GM19468 (cell line): ENCODE data around the gene HMCN2.
"Not testable (repeated sequence)": the region's sequence is repeated elsewhere in the genome, so short reads cannot be mapped to it uniquely, and the experiment has no call there.

Experiments
- ATAC-seq: cut with Tn5 transposase; IDR thresholded peaks from one replicate; pipeline ENCODE4 v1.9.1; 2021; ENCODE audit warnings: mild to moderate bottlenecking, moderate library complexity, moderate number of reproducible peaks; ENCODE audit not compliant: unreplicated experiment; ENCODE audit errors: extremely low read depth

HMCN2 gene

DNA sequence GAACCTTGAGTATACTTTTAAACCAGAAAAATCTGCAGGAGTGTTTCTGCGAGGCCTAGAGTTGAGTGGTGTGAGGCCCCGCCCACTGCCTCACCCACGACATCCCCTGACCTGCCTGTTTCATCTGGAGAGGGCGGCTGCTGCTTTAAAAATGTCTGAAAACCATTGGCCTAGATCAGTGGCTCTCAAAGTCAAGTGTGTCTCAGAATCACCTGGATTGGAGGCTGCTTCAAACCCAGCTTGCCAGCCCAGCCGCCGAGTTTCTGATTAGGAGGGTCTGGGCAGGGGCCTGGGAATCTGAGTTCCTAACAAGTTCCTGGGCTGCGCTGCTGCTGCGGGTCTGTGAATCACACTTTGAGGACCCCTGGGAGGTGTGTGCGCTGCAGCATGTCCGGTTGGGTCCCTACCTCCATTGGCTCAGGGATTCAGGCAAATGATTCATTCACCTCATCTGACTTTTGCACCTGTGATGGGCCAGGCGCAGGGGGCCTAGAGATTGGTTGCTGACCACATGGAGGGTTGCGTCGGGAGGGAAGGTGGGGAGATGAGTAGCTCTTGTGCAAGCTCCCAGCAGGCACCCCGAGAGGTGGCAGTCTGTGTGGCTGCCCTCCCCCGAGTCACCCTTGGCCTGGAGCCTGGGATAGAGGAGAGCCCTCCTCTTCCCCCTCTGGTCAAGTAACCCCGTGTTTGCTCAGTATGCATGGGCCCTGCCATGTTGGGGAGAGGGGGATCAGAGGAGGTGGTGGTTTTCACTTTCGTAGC lies 27.6 kb upstream of the HMCN2 start:
- ATAC-seq = no peak

DNA sequence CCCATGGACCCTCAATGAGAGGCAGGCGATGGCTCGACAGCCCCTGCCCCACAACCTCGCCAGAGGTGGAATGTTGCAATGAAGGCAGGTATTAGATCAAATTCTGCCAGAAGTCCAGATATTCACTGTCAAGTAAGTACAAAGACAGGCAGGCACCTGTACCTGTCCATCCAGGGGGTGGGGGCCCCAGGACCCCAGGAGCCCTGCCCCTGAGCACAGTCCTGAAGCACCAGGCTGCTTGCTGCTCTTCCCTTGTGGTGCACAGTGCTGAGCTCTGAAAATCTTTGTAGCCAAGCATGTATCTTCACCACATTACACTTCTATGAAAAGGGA lies 26.2 kb upstream of the HMCN2 start:
- no peak for ATAC-seq

DNA sequence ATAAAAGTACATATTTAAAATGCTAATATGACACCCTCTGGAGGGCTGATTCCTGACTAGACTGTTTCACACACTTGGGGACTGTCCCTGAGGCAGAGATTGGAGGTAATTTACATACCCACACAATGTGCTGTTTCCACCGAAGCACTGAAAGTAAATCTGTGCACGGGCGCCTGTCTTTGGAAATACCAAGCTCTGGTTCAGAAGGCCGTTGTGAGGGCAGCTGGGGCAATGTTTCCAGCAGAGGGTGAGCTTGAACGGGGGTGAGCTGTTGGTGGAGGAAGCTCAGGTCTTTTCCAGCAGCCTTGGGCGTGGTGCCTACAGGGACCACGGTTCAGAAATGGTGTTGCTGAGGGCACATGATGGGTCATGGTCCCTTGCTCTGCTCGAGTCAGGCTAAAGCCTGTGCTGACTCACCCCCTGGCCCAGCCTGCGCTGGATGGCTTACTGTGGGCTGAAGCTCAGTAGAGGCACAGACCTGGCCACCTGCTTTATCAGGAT lies 25.8 kb upstream of the HMCN2 start:
- no peak for ATAC-seq

- ATAC-seq = no peak
These were observed 25.0 kb upstream of the HMCN2 start for GRCh38 chr9:130240410-130241197.

- ATAC-seq = no peak
These were observed 24.4 kb upstream of the HMCN2 start for GRCh38 chr9:130241198-130241535.

GRCh38 chr9:130242270-130243014 lies 23.1 kb upstream of the HMCN2 start:
- ATAC-seq = no peak

DNA sequence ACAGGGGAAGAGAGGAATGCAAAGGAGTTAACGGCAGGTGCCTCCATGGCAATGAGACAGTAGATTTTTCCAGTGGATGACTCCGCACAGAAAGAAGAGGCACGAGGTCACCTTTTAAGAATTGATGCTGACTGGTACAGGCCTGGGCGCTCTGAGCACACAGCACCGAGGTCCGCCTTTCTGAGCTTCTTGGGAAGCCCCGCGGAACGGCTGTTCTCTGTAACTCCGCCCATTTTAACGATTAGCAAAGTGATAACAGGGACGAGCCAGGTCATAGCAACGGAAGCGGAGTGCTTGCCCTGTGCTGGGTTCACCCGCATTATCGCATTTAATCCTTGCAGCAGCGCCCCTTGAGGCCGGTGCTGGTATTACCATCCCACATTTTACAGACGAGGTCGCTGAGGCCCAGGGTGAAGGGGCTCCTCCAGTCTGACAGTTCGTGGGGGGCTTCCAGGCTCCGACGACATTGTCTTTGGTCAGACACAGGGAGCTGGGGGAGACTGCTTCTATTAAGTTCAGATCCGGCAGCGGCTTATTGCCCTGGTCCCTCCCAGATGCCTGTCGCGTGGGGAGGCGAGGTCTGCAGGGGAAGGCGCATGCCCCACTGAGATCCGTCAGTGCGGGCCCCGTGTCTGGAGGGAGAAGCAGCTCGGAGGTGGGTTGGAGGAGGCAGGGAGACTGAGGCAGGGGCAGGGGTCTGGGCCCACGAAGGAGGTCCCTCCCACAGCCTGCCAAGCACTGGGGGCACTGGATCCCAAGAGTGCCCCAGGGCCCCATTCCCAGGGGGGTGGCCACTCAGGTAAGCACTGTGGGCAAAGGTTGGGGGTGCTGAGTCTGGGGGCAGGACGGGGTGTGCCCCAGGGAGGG lies 22.3 kb upstream of the HMCN2 start:
- ATAC-seq = no peak

DNA sequence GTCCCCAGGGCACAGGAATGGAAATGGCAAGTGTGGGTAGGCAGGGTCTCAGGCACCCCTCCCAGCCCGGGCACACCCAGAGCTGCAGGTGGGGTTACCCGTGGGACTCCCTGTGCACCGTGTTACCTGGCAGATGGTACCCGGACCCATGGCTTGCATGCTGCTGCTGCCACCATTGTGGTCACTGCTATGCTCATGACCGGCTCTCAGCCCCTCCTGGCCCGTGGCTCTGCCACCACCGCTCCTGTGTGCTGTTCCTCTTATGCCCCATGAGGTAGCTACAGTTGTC lies 21.7 kb upstream of the HMCN2 start:
- no peak for ATAC-seq

DNA sequence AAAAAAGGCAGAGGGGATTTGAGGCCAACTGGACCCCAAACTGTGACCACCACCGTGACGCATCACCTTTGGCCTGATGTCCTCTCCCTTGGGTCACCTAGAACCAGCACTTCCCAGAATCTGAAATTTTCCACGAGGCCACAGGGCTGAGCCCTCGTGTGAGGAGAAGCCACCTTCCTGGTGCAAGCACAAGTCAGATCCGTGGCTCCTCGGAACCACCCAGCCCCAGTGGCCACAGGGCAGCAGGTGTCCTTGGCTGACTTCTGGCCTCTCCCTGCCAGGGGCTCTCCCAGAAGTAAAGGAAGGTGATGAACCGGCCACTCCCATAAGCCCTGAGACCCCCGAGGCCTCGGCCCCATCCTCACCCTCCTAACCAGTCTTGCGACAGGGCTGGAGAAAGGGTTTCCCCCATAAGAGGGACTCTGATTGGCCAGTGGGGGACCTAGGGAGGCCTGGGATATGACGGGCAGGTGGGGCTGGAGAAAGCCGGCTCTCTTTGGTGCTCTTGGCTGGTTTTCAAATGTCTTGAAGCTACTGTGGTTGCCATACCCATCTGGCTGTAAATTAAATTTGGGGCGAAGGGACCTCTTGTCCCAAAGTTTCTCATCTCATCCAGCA lies 20.9 kb upstream of the HMCN2 start:
- ATAC-seq = no peak

DNA sequence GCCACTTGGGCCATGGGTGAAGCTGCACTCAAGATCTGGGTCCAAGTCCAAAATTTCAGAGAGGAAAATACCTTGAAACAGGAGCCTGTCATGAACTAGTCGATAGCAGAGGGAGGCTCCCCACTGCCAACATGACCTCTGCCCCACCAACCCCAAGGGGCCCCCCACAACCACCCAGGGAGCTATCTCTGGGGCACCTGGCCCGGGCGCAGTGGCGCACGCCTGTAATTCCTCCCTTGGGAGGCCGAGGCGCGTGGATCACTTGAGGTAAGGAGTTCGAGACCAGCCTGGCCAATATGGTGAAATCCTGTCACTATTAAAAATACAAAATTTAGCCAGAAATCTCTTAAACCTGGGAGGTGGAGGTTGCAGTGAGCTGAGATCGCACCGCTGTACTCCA lies 20.1 kb upstream of the HMCN2 start:
- ATAC-seq = no peak

DNA sequence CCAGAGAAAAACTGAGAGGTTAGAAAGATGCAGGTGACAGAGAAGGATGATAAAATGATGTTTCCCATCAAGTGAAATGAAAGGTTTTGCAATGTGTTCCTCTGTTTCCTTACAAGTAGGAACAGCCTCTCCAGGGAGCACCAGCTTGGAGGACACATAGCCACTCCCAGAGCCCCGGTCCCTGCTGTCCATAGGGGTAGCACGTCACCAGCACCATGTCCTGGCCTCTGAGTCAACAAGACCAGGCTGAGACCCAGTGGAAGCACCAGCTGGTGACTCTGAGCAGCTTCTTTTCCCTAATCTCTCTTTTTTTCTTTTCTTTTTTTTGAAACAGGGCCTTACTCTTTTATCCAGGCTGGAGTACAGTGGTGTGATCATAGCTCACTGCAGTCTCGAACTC lies 19.4 kb upstream of the HMCN2 start:
- ATAC-seq = no peak

- ATAC-seq = no peak
These were observed 10.6 kb upstream of the HMCN2 start for GRCh38 chr9:130254747-130255630.

GRCh38 chr9:130255631-130256134 lies 9.9 kb upstream of the HMCN2 start:
- no peak for ATAC-seq

GRCh38 chr9:130256644-130257043 lies 8.9 kb upstream of the HMCN2 start:
- no peak for ATAC-seq

GRCh38 chr9:130258137-130258536 lies 7.4 kb upstream of the HMCN2 start:
- ATAC-seq = not testable (repeated sequence)

GRCh38 chr9:130259044-130259443 lies 6.5 kb upstream of the HMCN2 start:
- ATAC-seq = no peak

DNA sequence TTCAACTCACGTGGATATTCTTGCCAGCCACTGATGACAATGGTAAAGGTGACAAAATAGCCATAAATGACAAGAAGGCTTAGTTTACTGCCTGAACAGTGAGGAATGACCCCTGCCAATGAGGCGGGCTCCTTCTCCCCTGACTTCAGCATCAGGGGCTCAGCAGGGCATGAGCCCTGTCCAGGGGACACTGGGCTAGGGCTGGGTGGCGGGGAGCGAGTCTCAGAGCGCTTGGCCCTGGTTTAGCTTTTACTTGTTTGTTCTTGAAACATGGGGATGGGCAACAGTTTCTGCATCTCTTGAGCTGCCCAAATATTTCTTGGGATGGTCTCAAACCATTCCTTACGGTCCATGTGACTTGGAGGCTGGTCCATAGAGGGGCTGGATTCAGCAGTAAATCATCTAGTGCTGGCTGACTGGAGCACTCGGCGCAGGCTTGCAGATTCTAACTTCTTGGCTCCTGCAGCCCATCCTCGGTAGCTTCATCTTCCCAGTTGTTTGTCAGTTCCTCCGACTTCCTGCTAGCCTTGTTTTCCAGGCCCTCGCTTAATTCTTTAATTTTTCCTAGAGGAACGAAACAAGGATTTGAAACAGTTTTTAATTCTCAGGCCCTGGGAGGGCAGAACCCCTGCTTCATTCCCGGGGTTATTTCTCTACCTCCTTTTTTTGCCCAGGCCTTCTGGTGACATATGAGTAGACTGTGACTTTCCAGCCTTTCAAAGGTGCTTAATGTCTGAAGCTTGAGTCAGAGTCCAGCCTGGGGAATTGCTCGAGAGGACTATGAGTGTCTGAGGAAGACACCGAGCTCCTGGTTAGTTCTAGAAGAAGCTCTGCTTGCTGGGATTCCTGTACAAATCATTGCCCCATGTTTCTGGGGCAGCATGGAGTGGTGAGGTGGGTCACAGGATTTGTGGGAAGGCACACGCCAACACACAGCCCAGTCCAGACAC lies 4.5 kb upstream of the HMCN2 start:
- ATAC-seq = no peak
